ENCODE measurements around the gene PRR29. TPM values are rescaled to one million over a fixed set of nuclear protein-coding genes. Genes with fewer than 3 reads are reported as not detected.

Gene PRR29
- total and polyA plus RNA-seq, 2 donors (not counting 3 experiments of a cell fraction or from before 2014, with no cell fraction given) = 0.39 to 1.2 TPM

GRCh38 chr17:63995626-63996025, 2.5 kb upstream of the PRR29 start:
- DNase-seq (ENCODE audit: low read depth, low spot score) = no peak
- no peaks in the 10 kb centered on the region for H3K9me3 ChIP-seq (replicated peaks; ENCODE audit: control insufficient read depth, insufficient read depth, low read length)
- CTCF ChIA-PET = interaction anchor here (1.0 to 2.6 kb wide), 7 partner anchors 11 to 138 kb away, joined by 3 to 20 read pairs (median 14); partner anchors contain the start of gene GH1
- FAIRE-seq = no peak
- no peak overlapping the region for H3K9ac ChIP-seq (replicated peaks; ENCODE audit: extremely low read depth, insufficient read depth, low read length)
- no peaks in the 10 kb centered on the region for H4K20me1 ChIP-seq (replicated peaks; ENCODE audit: control insufficient read depth, extremely low read depth, insufficient read depth, low read length)
- no peak overlapping the region for H3K27ac ChIP-seq (ENCODE audit: insufficient read depth, low read depth, low read length)
- H3K36me3 ChIP-seq (ENCODE audit: control insufficient read depth in 2 of 2, extremely low read depth in 1 of 2, insufficient read depth in 2 of 2, low read length in 2 of 2) = no peaks in the 10 kb centered on the region
- H2AFZ ChIP-seq (ENCODE audit: low read depth, low read length) = no peak overlapping the region
- H3K4me2 ChIP-seq (ENCODE audit: insufficient read depth, low read length) = no peak overlapping the region
- dilution Hi-C loops (cut with MboI; ENCODE audit: extremely low pct_ligation_motif_present, low sequenced_read_pairs) = no loop called here
- H3K79me2 ChIP-seq (ENCODE audit: control insufficient read depth, insufficient read depth, low read length) = no peaks in the 10 kb centered on the region
- H3K9me1 ChIP-seq (replicated peaks; ENCODE audit: control insufficient read depth, extremely low read depth, insufficient read depth, low read length) = no peaks in the 10 kb centered on the region
- TF ChIP-seq MYC (IDR thresholded peaks at IDR 0.05; ENCODE audit: low read depth, low read length) (no peak), MAX (IDR thresholded peaks at IDR 0.05; ENCODE audit: insufficient read depth, insufficient read length) (no peak), POLR2AphosphoS5 (IDR thresholded peaks at IDR 0.05; ENCODE audit: insufficient read depth, low read depth, low read length) (no peak), POLR2A (IDR thresholded peaks at IDR 0.05; ENCODE audit: low read depth, low read length) (no peak), GATA2 (IDR thresholded peaks at IDR 0.05; ENCODE audit: insufficient read depth, insufficient read length, low read depth, low read length) (no peak), CTCF (IDR thresholded peaks at IDR 0.05; ENCODE audit: extremely low read depth in 1 of 2, insufficient read depth in 1 of 2, low read depth in 1 of 2, low read length in 2 of 2) (no peak), JUN (IDR thresholded peaks at IDR 0.05; ENCODE audit: borderline replicate concordance, insufficient read depth, insufficient read length, low read depth) (no peak), EZH2 (IDR thresholded peaks at IDR 0.05; ENCODE audit: borderline replicate concordance, low read depth, low read length, severe bottlenecking) (no peak), FOS (IDR thresholded peaks at IDR 0.05; ENCODE audit: borderline replicate concordance, insufficient read depth, low read length) (no peak)
- no peak overlapping the region for H3K4me3 ChIP-seq (replicated peaks in 1 of 3; ENCODE audit: insufficient read depth in 1 of 3, low read depth in 1 of 3, low read length in 3 of 3)
- POLR2A ChIA-PET = interaction anchor here (0.6 kb wide), 1 partner anchor 31 kb away, joined by 6 read pairs; no protein-coding TSS in a partner anchor
- intact Hi-C loops (cut with micrococcal nuclease) = no loop called here
- H3K27me3 ChIP-seq (ENCODE audit: control insufficient read depth in 2 of 2, insufficient read depth in 2 of 2, low read length in 2 of 2) = peaks cover 2 to 6% of the 10 kb centered on the region in 2 experiments
- H3K4me1 ChIP-seq (ENCODE audit: control insufficient read depth, extremely low read depth, insufficient read depth, low read length) = peaks cover 22% of the 10 kb centered on the region
- BruUV-seq (replicated peaks) = no TSS peak
